SIG-M5 treated with dmso at 0.1 percent for 504 hours (cell line): ENCODE measurements around the gene NPFFR1.
"Not testable (repeated sequence)": the region's sequence is repeated elsewhere in the genome, so short reads cannot be mapped to it uniquely, and the experiment has no call there.

ENCODE experiments used
- DNase-seq: peaks from one replicate; lab custom pipeline; 2025; ENCODE audit not compliant: unreplicated experiment; lab: John Stamatoyannopoulos, UW

NPFFR1 gene

DNA sequence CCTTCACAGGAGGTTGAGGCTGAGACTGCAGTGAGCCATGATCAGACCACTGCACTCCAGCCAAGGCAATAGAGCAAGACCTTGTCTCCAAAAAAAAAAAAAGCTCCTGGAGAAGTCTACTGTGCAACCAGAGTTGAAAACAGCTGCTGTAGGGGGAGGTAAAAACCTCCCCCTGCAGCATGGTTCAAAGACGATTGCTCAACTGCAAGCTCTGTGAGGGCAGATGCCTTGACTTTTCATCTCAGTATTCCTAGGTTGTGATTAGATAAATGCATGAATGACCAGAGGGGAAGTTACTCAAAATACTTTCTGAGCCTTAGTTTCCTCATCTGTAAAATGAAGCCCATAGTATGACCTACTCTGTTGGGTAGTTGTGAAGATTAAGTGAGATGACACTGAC lies 25.6 kb downstream of the NPFFR1 start:
- DNase-seq: no peak

DNA sequence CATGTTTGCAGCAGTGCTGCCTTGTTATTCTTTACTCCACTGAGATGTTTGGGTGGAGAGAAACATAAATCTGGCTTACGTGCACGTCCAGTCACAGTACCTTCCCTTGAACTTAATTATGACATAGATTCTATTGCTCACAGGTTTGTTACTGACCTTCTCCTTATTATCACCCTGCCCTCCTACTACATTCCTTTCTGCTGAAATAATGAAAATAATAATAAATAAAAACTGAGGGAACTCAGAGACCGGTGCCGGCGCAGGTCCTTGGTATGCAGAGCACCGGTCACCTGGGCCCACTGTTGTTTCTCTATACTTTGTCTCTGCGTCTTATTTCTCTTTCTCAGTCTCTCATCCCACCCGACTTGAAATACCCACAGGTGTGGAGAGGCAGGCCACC lies 26.0 kb downstream of the NPFFR1 start:
- DNase-seq: not testable (repeated sequence)

DNA sequence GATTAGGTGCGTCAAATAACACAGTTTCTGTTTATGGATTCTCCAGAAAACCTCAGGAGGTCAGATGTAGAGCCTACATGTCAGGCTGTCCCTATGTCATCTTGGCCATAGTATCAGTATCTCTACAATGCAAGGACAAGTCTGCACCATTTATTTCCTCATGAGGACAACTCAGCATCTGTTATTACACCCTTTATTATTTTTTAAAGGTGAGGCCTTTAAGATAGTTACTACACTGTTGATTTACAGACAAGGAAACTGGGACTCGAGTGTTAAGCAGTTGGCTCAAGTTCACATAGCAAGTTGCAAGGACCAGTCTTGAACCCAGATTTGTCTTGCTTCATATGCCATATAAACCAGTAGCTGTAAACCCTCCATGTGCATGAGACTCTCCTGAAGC lies 27.3 kb downstream of the NPFFR1 start:
- no peak for DNase-seq

DNA sequence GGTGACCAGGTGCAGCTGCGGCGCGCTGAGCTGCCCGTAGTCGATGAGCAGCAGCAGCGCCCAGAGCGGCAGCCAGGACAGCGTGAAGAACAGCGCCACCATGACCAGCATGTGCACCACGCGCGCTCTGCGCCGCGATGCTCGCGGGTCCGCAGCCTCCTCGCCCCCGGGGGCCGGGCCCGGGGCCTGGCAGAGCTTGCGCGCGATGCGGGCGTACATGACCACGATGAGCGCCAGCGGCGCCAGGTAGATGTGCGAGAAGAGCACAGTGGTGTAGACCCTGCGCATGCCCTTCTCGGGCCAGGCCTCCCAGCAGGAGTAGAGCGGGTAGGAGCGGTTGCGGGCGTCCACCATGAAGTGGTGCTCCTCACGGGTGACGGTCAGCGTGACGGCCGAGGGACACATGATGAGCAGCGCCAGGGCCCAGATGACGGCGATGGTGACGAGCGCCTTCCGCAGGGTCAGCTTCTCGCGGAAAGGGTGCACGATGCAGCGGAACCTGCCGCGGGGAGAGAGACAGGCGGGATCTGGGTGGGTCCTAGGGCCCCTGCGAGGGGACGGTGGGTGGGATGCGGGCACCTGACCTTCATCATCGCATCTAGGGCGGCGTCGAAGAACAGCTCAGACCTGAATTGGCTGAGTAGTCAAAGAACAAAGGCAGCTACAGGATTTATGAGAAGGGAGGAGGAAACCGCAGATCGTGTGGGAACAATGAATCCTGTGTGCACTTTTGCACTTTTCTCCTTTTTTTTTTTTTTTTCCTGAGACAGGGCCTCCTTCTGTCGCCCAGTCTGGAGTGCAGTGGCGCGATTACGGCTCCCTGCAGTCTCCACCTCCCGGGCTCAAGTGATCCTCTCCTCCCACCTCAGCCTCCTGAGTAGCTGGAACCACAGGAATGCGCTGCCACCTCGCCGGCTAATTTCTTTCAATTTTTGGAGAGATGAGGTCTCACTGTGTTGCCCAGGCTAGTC lies 28.2 kb downstream of the NPFFR1 start:
- no peak for DNase-seq

DNA sequence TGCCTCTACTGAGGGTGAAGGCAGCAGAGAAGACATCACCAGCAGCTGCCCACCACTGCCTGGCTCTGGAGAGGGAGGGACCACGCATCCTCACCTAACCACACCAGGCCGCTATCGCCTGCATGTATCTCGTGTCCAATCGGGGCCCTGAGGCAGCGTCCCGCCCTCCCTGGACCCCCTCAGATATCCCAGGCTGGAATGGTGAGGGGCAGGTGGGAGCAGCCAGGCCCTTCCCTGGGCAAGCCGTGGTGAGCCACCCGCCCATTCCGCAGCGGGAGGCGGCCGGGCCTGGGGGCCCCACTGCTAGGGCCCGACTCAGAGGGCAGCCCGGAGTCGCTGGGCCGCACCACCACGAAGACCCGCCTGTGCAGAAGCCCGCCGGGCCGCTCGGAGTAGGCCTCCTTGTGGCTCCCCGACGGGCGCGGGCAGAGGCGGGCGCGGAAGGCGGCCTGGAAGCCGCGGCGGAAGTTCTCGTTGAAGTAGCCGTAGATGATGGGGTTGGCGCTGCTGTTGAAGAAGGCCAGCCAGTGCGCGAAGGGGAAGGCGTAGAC lies 29.0 kb downstream of the NPFFR1 start:
- no peak for DNase-seq

DNA sequence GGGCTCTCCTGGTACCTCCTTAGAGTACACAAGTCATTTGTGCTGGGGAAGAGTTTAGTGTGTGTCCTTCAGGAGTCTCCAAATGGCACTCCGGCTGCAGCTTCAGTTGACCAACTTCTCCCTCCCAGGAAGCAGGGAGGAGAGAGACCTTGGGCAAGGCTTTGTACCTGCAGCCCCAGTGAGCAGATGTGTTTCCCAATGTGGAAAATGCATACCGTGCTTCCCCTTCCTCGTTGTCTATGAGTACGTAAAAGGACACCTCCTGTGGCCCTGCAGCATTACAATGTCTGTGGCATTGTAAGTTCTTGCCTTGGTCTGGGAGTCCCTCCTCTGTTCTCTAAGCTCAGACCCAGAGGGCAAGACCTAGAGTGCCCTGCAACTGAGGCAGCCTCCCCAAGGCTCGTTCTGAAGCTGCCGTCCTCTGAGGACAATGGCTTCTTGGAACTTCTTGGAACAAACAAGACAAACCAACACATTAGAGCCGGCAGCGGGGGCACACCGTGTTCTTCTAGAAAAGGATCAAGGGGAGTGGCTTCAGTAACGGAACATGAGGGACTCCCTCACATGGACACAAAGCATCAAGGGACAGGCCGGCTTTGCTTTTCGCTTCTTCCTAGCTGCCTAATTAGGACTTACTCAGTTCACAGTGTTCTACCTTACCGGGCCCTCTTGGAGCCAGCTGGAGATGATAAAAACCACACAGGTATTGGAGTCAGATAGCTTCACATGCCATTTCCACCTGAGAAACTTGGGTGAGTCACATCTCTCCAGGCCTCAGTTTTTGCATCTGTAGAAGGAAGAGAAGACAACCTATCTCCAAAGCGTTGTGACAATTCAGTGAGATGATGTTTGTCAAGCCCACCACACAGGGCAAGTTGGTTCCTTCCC lies 29.7 kb downstream of the NPFFR1 start:
- no peak for DNase-seq

DNA sequence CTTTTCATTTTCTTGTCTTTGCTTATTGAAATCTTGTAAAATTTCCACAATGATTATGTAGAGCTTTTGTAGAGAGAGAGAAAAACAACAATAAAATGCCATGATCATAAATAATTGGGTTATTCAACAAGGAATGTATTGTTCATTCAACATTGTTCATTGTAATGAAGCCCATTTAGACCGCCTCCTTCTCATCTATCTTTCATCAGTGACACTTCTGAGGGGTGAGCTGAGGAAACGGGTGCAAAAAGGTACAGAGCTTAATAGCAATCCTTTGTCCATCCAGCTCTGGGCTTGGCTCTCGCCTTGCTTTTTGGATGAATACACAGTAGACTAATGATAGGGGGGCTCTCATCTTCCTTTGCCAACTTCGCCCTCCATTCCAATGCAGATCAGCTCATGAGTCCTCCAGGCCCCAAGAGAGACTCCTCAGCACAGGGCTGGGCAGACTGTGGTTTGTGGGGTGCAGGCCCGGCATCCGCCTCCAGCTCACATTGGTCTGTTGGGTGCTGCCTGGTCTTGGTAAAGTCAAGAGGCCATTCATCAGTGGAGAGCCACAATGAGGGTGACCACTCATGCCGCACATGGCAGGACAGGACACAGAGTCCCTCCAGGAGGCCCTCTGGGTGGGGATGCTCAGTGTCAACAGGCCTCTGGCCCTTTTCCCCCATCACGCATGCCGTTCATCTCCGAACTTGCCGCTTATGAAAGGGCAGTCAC lies 32.7 kb downstream of the NPFFR1 start:
- no peak for DNase-seq

DNA sequence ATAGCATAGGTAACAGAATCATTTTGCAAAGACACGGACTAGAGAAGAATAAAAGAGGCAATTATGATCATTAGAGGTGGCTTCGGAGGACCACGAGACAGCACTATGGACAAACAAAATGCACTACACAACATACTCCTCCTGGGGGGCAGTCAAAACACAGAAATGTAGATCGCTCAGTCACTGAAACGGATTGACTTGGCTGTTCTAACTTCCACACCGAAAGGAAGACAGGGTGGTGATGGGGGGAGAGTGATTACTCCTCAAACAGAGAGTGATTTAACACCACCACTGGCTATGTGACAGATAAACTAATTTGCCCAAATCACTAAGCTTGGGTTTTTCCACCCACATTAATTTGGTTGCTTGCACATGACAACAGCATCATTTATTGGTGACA lies 36.4 kb downstream of the NPFFR1 start:
- DNase-seq: no peak

DNA sequence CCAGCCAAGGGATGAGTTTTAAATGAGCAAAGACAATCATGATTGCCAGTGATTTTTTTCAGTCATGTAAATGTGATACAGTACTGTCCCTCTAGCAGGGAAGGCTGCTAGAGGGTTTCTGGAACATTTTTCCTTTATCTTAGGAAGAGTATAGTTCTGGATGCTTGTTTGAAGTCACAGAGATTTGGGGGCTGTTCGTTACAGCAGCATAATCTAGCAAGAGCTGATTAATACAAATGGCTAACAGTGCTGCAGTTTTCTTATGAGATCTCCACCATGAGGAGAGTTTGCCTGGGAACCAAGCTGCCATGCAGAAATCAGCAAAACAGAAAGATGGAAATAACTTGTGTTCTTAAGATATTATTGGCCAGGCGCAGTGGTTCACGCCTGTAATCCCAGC lies 42.7 kb downstream of the NPFFR1 start:
- DNase-seq: no peak

DNA sequence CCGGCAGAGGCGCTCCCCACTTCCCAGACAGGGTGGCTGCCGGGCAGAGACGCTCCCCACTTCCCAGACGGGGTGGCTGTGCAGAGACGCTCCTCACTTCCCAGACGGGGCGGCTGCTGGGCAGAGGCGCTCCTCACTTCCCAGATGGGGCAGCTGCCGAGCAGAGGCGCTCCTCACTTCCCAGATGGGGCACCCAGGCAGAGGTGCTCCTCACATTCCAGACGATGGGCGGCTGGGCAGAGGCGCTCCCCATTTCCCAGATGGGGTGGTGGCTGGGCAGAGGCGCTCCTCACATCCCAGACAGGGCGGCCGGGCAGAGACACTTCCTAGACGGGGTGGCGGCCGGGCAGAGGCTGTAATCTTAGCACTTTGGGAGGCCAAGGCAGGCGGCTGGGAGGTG lies 43.8 kb downstream of the NPFFR1 start:
- not testable (repeated sequence) for DNase-seq

DNA sequence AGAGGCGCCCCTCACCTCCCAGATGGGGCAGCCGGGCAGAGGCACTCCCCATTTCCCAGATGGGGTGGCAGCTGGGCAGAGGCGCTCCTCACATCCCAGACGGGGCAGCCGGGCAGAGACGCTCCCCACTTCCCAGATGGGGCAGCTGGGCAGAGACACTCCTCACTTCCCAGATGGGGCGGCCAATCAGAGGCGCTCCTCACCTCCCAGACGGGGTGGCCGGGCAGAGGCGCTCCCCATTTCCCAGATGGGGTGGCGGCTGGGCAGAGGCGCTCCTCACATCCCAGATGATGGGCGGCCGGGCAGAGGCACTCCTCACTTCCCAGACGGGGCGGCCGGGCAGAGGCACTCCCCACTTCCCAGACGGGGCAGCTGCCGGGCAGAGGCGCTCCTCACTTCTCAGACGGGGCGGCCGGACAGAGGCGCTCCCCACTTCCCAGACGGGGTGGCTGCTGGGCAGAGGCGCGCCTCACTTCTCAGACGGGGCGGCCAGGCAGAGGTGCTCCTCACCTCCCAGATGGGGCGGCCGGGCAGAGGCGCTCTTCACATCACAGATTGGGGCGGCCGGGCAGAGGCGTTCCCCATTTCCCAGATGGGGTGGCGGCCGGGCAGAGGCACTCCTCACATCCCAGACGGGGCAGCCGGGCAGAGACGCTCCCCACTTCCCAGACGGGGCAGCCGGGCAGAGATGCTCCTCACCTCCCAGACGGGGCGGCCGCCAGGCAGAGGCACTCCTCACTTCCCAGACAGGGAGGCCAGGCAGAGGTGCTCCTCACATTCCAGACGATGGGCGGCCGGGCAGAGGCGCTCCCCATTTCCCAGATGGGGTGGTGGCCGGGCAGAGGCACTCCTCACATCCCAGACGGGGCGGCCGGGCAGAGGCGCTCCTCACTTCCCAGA lies 44.5 kb downstream of the NPFFR1 start:
- DNase-seq: not testable (repeated sequence)

DNA sequence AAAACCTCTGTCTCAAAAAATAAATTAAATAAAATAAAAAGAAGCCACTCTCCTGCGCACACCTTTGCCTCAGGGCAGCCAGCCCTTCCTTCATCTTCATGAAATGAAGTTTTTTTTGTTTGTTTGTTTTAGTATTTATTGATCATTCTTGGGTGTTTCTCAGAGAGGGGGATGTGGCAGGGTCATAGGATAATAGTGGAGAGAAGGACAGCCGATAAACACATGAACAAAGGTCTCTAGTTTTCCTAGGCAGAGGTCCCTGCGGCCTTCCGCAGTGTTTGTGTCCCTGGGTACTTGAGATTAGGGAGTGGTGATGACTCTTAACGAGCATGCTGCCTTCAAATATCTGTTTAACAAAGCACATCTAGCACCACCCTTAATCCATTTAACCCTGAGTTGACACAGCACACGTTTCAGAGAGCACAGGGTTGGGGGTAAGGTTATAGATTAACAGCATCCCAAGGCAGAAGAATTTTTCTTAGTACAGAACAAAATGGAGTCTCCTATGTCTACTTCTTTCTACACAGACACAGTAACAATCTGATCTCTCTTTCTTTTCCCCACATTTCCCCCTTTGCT lies 45.8 kb downstream of the NPFFR1 start:
- not testable (repeated sequence) for DNase-seq

DNA sequence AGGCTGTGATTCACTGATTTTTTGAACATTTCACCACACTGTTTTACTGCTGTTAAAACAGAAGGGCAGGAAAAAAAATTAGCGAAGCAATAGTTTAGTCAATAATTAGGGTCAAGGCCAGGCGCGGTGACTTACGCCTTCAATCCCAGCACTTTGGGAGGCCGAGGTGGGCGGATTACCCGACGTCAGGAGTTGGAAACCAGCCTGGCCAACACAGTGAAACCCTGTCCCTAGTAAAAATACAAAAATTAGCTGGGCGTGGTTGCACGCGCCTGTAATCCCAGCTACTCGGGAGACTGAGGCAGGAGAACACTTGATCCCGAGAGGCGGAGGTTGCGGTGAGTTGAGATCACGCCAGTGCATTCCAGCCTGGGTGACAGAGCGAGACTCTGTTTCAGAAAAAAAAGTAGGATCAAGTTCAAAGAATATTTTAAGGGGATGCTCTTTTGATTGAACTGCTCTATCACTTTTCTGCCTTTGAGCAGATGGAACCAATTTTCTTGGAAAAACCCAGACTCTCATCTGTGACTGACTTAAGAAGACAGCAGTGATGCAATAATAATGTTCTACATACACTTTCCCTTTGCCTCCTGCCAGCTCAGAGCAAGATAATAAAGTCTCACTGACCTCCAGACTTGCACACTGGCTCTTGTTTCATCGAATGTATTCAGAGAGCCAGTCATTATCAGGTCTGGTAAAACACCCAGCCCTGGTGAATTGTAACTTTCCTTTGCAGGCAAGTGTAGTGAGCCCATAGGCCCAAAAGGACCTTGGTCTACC lies 48.9 kb downstream of the NPFFR1 start:
- peak; percentile 4 for DNase-seq

DNA sequence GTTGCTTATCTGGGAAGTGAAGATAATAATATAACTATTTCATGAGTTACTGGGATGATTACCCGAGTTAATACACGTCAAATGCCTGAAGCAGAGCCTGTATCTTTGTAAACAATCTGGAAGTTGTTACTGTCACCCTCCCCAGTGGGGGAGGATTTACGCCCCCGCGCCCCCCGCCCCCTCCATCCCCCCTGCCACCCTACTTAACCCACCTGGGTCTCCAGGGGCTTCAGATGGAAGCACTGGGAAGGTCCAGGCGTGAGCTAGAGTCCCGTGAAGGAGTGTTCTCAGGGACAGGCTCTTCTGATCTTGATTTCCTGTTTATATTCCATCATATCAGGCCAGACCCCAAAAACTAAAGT lies 49.9 kb downstream of the NPFFR1 start:
- DNase-seq: no peak

DNA sequence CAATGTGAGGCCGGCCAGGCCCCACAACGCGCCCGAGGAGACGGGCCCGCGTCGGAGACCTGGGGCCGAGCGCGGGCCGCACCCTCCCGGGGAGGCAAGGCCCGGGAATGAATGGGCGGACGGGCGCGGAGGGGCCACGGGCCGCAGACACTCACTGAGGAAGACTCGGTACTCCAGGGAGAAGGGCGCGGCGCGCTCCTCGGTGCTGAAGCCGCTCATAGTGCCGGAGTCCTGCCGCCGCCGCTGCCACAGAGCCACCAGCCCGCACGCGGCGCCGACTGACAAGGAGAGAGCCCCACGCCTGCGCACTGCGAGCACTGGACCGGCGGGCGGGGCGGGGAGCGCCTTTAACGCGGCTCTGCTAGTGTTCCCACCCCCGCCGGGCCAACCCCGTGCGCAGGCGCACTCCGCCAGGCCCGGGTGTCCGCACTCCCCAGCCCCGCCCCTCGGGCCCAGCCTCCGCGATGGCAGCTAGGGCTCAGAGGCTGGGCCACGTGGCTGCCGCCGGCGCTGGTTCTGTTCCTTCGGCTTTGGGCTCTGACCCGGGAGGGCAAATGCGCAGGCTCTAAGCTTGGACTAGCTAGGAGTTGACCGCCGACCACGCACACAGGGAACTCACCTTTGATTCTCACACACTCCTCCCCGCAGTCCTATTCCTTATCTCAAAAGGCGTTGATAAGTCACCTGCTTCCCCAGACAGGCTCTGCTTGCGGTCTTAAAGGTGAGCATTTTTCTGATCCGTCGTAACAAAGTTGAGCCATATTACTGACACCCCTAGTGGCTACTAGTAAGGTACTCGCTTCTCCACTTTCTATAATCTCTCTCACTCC lies 50.5 kb downstream of the NPFFR1 start, which contains the start of gene PPA1:
Gene PPA1, minus strand, starts transcription at position 321 of the 830 bp plus-strand sequence. Its CDS starts 102 bp downstream, at position 219.
- DNase-seq: peak; percentile 91

DNA sequence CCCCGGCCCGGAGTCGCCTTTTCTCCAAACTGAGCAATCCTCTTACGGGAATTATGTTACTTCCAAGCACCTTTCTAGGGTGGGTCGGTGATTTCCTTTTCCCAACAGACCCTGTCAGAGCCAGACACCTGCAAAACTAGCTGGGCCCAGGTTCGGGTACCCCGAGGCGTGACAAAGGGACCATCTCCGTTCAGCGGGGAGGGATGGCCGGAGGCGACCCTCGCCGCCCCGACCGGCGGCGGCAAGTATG lies 51.0 kb downstream of the NPFFR1 start:
- no peak for DNase-seq

DNA sequence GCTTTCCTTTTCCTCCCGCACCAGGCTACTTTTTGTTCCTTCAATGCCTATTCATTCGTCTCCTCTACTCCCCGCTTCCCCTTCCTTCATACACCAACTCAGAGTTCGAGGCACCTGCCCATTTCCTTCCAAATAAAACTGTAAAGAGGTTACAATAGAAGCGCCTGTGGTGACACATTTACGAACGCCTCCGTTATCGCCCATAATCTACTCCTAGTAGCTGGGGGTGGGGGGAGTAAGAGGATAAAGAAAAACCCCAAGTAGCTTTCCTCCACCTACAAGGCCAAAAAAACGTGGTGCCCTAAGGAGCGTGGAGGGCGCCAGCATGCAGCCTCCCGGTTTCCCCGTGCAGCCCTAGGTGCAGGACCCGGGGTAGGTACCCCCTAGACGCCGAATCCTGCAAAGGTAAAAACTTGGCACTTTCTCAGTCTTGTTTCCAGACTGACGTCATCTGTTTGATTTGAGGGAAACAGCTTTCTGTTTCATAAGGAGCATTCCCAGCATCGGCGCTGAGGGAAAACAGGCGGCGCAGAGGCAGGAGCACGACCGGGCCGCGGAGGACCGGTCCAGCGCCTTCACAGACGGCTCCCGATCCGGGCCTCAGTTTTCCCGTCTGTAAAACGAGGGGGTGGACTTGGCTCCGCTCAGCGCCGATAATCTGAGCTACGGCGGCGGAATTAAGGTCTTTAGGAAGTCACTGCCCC lies 51.5 kb downstream of the NPFFR1 start:
- DNase-seq: peak; percentile 49
